ENCODE measurements around the gene ZNF177. TPM values are rescaled to one million over a fixed set of nuclear protein-coding genes. Genes with fewer than 3 reads are reported as not detected.

The ZNF177 gene
- total and polyA plus RNA-seq, 2 donors (not counting 3 experiments of a cell fraction or from before 2014, with no cell fraction given): 0.42 to 0.86 TPM

GRCh38 chr19:9329999-9330398 is 32.8 kb upstream of the ZNF177 start:
- no peak overlapping the region for H2AFZ ChIP-seq (ENCODE audit: low read depth, low read length)
- no peaks in the 10 kb centered on the region for H3K9me1 ChIP-seq (replicated peaks; ENCODE audit: control insufficient read depth, extremely low read depth, insufficient read depth, low read length)
- H3K79me2 ChIP-seq (ENCODE audit: control insufficient read depth, insufficient read depth, low read length): peaks cover 5% of the 10 kb centered on the region
- POLR2A ChIA-PET: no interaction called here
- no peaks in the 10 kb centered on the region for H4K20me1 ChIP-seq (replicated peaks; ENCODE audit: control insufficient read depth, extremely low read depth, insufficient read depth, low read length)
- peaks cover 0 to 3% of the 10 kb centered on the region in 2 experiments for H3K36me3 ChIP-seq (ENCODE audit: control insufficient read depth in 2 of 2, extremely low read depth in 1 of 2, insufficient read depth in 2 of 2, low read length in 2 of 2)
- no peak overlapping the region for H3K27ac ChIP-seq (ENCODE audit: insufficient read depth, low read depth, low read length)
- CTCF ChIA-PET: no interaction called here
- dilution Hi-C loops (cut with MboI; ENCODE audit: extremely low pct_ligation_motif_present, low sequenced_read_pairs): no loop called here
- H3K4me3 ChIP-seq (replicated peaks in 1 of 3; ENCODE audit: insufficient read depth in 1 of 3, low read depth in 1 of 3, low read length in 3 of 3): no peak overlapping the region
- no peak overlapping the region for H3K4me2 ChIP-seq (ENCODE audit: insufficient read depth, low read length)
- TF ChIP-seq MAX (IDR thresholded peaks at IDR 0.05; ENCODE audit: insufficient read depth, insufficient read length) (no peak), POLR2AphosphoS5 (IDR thresholded peaks at IDR 0.05; ENCODE audit: insufficient read depth, low read depth, low read length) (no peak), MYC (IDR thresholded peaks at IDR 0.05; ENCODE audit: low read depth, low read length) (no peak), FOS (IDR thresholded peaks at IDR 0.05; ENCODE audit: borderline replicate concordance, insufficient read depth, low read length) (no peak), CTCF (IDR thresholded peaks at IDR 0.05; ENCODE audit: extremely low read depth in 1 of 2, insufficient read depth in 1 of 2, low read depth in 1 of 2, low read length in 2 of 2) (no peak), JUN (IDR thresholded peaks at IDR 0.05; ENCODE audit: borderline replicate concordance, insufficient read depth, insufficient read length, low read depth) (no peak), GATA2 (IDR thresholded peaks at IDR 0.05; ENCODE audit: insufficient read depth, insufficient read length, low read depth, low read length) (no peak), POLR2A (IDR thresholded peaks at IDR 0.05; ENCODE audit: low read depth, low read length) (no peak)
- intact Hi-C loops (cut with micrococcal nuclease): no loop called here
- H3K9ac ChIP-seq (replicated peaks; ENCODE audit: extremely low read depth, insufficient read depth, low read length): no peak overlapping the region
- no peaks in the 10 kb centered on the region for H3K27me3 ChIP-seq (ENCODE audit: control insufficient read depth in 2 of 2, insufficient read depth in 2 of 2, low read length in 2 of 2)
- DNase-seq (ENCODE audit: low read depth, low spot score) (no peak), FAIRE-seq (no peak)
- no TSS peak for BruUV-seq (replicated peaks)
- no peaks in the 10 kb centered on the region for H3K4me1 ChIP-seq (ENCODE audit: control insufficient read depth, extremely low read depth, insufficient read depth, low read length)
- H3K9me3 ChIP-seq (replicated peaks; ENCODE audit: control insufficient read depth, insufficient read depth, low read length): peaks cover 5% of the 10 kb centered on the region

All from endothelial cell of umbilical vein (primary cell).